Skeletal muscle satellite cell (primary cell): ENCODE data around the gene RNF151.

ENCODE experiments used
- H3K27me3 ChIP-seq: 2 replicates; pipeline ENCODE4 v1.7.0; 2013; ENCODE audit warnings: low read length; ENCODE audit not compliant: control insufficient read depth, insufficient read depth
- H3K36me3 ChIP-seq: 2 replicates; pipeline ENCODE4 v1.7.0; 2013; ENCODE audit warnings: mild to moderate bottlenecking, control low read depth, low read length; ENCODE audit not compliant: insufficient read depth
- H3K4me1 ChIP-seq: 2 replicates; pipeline ENCODE4 v1.7.0; 2013; ENCODE audit warnings: low read length; ENCODE audit not compliant: control insufficient read depth, insufficient read depth
- H3K4me2 ChIP-seq: 2 replicates; pipeline ENCODE4 v1.7.0; 2013; ENCODE audit warnings: mild to moderate bottlenecking, low read length
- H3K4me3 ChIP-seq: 2 replicates; pipeline ENCODE4 v1.7.0; 2013; ENCODE audit warnings: low read length
- H3K9ac ChIP-seq: 2 replicates; pipeline ENCODE4 v1.7.0; 2013; ENCODE audit warnings: mild to moderate bottlenecking, low read depth, low read length, moderate library complexity
- H3K9me3 ChIP-seq: replicated peaks from 2 replicates; pipeline ENCODE4 v1.7.0; 2013; ENCODE audit warnings: mild to moderate bottlenecking, control low read depth, low read length

RNF151 gene

DNA sequence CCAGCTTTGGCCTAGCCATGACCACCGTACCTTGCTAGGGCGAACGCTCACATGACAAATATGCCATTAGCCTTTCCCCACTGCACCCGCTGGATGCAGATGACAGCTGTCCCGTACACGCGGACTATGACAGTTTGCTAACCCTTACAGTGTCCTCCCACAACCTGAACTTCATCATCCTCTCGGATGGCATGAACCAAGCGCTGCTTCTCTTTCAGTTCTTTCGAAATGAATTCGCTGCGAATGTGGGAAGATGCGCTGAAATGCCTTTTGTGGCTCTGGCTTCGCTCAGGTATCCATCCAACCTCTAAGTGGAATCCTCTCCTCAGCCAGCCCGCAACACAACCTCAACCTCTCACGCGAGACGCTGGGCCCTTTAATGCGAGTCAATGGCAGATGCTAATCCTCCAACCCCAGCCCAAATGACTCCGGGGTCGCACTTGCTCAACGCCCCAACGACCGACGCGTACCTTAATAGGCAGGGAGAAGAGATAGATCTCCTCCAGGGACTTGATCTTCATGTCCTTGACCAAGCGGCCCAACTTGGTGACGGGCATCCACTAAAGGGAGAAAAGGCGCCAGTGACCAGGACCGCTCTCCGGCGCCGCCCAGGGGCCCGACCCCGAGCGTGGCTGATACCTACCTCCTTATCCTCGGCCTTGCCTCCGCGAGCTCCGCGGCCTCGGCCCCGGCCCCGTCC is 2.7 kb upstream of the RNF151 start:
- Histone ChIP-seq H3K4me2 (peak overlapping the region; percentile 87), H3K9me3 (no peaks in the 10 kb centered on the region), H3K4me1 (peaks cover 29% of the 10 kb centered on the region), H3K27me3 (no peaks in the 10 kb centered on the region), H3K36me3 (peaks cover 35% of the 10 kb centered on the region), H3K4me3 (peak overlapping the region; percentile 82), H3K9ac (peak overlapping the region; percentile 97)

DNA sequence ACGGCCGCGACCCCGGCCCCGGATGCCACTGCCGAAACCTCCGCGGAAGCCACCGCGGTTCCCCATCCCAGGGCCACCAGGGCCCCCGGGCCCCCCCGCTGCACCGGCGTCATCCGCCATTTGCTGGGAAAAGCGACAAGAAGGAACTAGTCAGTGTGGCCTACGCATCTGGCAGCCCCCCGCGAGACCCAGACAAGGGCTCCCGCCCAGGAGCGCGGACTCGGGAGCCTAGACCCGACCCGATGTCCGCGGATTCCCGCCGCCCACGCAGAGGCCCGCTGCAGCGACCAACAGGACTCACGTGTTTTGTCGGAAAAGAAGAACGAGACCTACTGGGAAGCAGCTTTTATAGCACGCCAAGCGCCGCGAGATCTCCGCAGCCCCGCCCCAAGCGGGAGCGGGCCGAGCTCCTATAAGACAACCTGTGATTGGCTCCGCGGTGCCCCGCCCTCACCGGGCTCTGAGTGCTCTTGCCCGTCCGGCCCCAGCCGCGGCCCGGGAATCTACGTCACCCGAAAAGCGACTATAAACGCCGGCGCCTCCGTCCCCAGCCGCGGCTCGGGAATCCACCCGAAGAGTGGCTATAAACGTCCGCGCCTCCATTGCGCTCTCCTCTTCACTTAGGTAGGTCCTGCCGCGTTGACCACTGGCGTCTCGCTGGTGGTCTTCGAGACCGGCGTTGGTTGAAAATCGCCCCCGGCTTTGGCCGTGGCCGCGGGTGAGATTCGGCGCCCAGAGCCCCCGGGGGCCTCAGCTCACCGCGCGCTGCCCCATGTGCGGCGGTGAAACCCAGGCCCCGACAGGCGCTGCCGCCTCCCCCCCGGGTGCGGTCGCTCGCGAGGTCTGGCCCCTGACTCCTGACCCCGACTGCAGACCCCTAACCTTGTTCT is 1.9 kb upstream of the RNF151 start, which contains the start of gene RPS2:
Gene RPS2 (minus strand): TSS at position 321 of the 890 bp plus-strand sequence. CDS start 201 bp downstream, at position 120.
- H3K4me1 ChIP-seq: peaks cover 26% of the 10 kb centered on the region
- H3K9me3 ChIP-seq: no peaks in the 10 kb centered on the region
- peaks cover 35% of the 10 kb centered on the region for H3K36me3 ChIP-seq
- H3K4me2 ChIP-seq: peak within 1 kb of the TSS; percentile 99
- peak within 1 kb of the TSS; percentile 82 for H3K4me3 ChIP-seq
- peak within 1 kb of the TSS; percentile 97 for H3K9ac ChIP-seq
- H3K27me3 ChIP-seq: no peaks in the 10 kb centered on the region

DNA sequence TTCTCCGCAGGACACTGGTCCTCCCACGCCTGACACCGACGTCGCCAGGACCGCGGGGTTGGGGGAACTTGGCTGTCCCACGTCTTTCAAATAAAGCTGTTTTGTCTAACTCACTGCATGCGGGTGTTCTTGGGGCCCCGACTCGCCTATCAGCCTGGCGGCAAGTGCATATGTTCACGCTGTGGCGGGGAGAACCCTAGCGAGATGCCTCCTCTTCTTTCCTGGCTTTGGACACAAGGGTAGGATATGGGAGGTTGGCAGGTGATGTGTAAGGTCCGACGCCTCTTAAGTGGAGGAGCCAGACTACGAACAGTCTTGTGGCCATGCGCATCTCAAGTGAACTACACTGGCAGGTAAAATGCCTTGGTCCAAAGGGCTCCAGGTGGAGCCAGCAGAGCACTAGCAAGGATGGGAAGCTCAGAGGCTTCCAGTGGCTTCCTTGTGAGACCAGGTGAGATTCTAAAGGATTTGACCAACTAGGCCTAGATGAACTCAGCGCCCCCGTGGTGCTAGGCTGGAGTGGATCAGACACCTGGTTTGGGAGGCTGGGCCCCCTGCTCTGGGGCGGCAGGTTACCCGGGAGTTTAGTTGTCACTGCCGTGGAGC is 1.2 kb upstream of the RNF151 start:
- Histone ChIP-seq H3K4me3 (peak overlapping the region; percentile 82), H3K9me3 (no peaks in the 10 kb centered on the region), H3K4me1 (peaks cover 21% of the 10 kb centered on the region), H3K27me3 (no peaks in the 10 kb centered on the region), H3K4me2 (peak overlapping the region; percentile 99), H3K36me3 (peaks cover 35% of the 10 kb centered on the region), H3K9ac (peak overlapping the region; percentile 97)

DNA sequence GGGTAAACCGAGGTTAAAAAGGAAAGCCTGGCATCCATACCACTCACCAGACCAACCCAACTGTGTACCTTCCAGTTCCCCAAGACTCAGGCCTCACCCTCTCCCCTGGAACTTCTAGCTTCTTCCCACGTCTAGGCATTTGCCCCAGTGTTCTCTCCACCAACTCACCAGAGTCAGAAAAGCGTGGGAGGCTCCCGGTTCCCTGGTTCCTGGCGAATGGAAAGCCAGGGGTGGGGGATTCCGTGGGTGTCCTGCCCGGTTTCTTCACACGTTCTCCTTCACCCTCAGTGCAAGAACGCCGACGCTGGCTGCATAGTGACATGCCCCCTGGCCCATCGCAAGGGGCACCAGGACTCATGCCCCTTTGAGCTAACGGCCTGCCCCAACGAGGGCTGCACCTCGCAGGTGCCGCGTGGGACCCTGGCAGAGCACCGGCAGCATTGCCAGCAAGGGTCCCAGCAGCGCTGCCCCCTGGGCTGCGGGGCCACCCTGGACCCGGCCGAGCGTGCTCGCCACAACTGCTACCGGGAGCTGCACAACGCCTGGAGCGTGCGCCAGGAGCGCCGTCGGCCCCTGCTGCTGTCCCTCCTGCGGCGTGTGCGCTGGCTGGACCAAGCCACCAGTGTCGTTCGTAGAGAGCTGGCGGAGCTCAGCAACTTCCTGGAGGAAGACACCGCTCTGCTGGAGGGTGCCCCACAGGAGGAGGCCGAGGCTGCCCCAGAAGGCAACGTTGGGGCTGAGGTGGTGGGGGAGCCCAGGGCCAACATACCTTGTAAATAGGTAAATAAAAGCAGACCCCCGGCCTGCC is 1.7 kb downstream of the RNF151 start:
- no peak overlapping the region for H3K9ac ChIP-seq
- peaks cover 15% of the 10 kb centered on the region for H3K4me1 ChIP-seq
- H3K36me3 ChIP-seq: peaks cover 15% of the 10 kb centered on the region
- no peak overlapping the region for H3K4me3 ChIP-seq
- no peaks in the 10 kb centered on the region for H3K27me3 ChIP-seq
- no peaks in the 10 kb centered on the region for H3K9me3 ChIP-seq
- no peak overlapping the region for H3K4me2 ChIP-seq

DNA sequence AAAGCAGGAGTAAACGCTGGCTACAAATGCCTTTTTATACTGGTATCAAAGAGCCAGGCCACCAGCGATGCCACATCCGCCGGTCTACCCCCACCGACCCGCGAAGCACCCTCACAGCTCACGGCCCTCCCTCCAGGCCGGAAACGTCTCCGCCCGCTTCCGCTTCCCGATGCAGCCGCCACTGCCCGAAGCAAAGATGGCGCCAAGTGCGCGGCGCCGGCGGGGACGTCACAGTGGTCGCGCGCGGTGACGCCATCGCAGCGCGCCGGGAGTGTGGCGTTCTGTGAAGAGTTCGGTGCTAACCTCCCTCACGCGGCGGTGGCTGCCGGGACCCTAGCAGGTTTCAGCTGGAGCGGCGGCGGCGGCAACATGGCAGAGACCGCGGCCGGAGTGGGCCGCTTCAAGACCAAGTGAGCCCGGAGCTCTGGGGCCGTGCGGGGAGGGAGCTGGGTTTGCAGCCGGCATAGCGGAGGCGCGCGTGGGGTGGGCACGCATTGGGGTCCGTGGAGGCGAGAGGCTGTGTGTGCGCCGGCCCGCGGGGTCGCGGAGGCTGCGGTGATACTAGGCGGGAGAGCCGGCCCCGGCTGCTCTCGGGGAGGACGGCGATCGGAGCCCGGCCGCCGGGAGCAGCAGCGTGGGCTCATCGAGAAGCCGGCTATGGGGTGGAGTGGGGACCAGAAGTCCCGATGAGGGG is 5.3 kb downstream of the RNF151 start, which contains the start of gene TBL3:
Gene TBL3 (plus strand): TSS at position 258 of the 694 bp plus-strand sequence. CDS start 112 bp downstream, at position 370.
- Histone ChIP-seq H3K9me3 (no peaks in the 10 kb centered on the region), H3K9ac (peak within 1 kb of the TSS; percentile 90), H3K4me1 (peaks cover 8% of the 10 kb centered on the region), H3K36me3 (peaks cover 30% of the 10 kb centered on the region), H3K4me3 (peak within 1 kb of the TSS; percentile 78), H3K27me3 (no peaks in the 10 kb centered on the region), H3K4me2 (peak within 1 kb of the TSS; percentile 90)

DNA sequence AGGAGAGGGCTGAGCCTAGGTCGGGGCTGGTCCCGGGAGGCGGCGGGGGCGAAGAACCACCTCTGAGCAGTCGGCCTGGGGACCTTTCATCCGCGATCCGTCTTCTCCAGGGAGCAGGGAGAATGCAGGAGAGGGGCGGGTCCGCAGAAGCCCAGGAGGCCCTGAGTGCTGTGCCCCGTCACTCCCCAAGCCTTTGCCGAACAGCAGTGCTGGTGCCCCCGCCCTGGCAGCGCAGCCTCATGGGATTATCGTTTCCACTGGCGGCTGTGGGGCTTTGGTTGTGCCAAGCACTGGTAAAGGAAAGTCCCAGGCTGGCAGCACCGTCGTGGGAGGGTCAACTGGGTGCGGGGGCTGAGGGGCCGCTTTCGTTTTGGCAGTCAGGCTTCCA is 5.8 kb downstream of the RNF151 start:
- Histone ChIP-seq H3K27me3 (no peaks in the 10 kb centered on the region), H3K36me3 (peaks cover 35% of the 10 kb centered on the region), H3K4me3 (peak overlapping the region; percentile 78), H3K4me2 (peak overlapping the region; percentile 90), H3K9me3 (no peaks in the 10 kb centered on the region), H3K4me1 (peaks cover 8% of the 10 kb centered on the region), H3K9ac (peak overlapping the region; percentile 90)

DNA sequence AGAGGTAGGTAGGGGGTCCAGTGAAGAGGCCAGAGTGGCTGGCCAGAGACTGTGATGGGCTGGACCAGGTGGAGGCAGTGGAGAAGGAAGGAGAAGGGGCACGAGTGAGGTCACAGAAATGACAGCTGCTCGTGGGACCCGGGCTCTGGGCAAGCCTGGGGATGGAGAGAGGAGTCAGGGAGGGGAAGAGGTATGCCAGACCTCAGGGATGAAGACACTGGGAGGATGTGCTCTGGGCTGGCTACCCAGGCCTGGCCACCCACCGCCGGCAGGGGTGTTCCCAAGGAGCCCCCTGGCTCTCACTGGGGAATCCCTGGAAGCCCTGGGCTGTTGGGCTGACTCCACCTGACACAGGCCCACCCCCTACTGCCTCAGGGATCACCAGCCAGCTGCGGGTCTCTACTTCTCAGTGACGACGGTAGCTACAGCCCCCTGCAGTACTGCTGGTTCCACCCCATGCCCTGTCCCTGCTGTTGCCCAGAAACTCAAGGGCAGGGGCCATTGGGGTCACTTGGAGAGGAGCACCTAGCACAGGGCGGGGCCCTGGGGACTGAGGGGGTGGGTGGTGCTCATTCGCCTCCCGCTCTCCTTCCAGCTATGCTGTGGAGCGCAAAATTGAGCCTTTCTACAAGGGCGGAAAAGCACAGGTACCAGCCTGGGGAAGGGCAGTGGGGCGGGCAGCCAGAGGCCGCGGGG is 7.0 kb downstream of the RNF151 start:
- H3K4me3 ChIP-seq: no peak overlapping the region
- peak overlapping the region; percentile 37 for H3K4me2 ChIP-seq
- no peak overlapping the region for H3K9ac ChIP-seq
- peaks cover 8% of the 10 kb centered on the region for H3K4me1 ChIP-seq
- H3K36me3 ChIP-seq: peaks cover 46% of the 10 kb centered on the region
- H3K27me3 ChIP-seq: no peaks in the 10 kb centered on the region
- no peaks in the 10 kb centered on the region for H3K9me3 ChIP-seq

DNA sequence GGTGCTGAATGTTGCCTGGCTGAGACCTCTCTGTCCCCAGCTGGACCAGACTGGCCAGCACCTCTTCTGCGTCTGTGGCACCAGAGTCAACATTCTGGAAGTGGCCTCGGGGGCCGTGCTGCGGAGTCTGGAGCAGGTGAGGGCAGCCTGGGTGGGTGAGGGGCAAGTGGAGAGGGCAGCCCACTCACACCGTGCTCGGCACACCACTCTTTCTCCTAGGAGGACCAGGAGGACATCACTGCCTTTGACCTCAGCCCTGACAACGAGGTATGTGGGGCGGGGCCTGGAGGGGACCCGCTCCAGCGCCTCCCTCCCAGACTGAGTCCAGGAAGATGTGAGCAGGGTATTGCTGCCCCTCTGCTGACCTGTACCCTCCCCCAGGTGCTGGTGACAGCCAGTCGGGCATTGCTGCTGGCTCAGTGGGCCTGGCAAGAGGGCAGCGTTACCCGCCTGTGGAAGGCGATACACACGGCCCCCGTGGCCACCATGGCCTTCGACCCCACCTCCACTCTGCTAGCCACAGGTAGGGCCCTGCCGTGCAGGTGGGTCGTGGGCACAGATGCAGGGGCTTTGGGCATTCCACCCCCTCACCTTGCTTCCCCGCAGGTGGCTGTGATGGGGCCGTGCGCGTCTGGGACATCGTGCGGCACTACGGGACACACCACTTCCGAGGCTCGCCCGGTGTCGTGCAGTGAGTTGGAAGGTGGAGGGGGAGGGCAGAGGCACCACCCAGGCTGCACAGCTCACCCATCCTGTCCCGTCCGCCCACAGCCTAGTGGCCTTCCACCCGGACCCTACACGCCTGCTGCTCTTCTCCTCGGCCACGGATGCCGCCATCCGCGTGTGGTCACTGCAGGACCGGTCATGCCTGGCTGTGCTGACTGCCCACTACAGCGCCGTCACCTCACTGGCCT is 7.8 kb downstream of the RNF151 start:
- Histone ChIP-seq H3K9me3 (no peaks in the 10 kb centered on the region), H3K27me3 (no peaks in the 10 kb centered on the region), H3K4me2 (no peak overlapping the region), H3K4me3 (no peak overlapping the region), H3K36me3 (peaks cover 51% of the 10 kb centered on the region), H3K4me1 (peaks cover 8% of the 10 kb centered on the region), H3K9ac (no peak overlapping the region)

DNA sequence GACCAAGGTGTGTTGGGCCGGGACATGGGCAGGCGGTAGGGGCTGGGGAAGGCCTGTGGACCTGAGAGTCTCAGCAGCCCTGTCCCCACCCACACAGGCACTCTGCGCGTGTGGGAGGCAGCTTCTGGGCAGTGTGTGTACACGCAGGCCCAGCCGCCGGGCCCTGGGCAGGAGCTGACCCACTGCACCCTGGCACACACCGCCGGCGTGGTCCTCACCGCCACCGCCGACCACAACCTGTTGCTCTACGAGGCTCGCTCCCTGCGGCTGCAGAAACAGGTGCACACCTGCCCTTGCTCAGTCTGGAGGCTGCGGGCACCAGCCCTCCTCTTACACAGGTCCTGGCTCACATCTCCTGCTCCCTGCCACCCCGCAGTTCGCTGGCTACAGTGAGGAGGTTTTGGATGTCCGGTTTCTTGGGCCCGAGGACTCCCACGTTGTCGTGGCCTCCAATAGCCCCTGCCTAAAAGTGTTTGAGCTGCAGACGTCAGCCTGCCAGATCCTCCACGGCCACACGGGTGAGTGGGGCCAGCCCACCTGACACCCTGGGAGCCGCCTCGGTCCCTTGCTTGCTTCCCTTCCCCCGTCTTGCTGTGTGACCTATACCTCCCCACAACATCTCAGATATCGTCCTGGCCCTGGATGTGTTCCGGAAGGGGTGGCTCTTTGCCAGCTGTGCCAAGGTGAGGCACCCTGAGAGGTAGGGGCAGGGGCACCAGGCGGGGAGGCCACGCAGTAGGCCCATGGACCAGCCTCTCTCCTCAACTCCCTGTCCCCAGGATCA is 9.0 kb downstream of the RNF151 start:
- Histone ChIP-seq H3K27me3 (peaks cover 12% of the 10 kb centered on the region), H3K9ac (no peak overlapping the region), H3K9me3 (no peaks in the 10 kb centered on the region), H3K4me3 (no peak overlapping the region), H3K36me3 (peaks cover 52% of the 10 kb centered on the region), H3K4me2 (no peak overlapping the region), H3K4me1 (peaks cover 8% of the 10 kb centered on the region)
